ENCODE measurements around the gene HAUS7. TPM values are rescaled to one million over a fixed set of nuclear protein-coding genes. Genes with fewer than 3 reads are reported as not detected.

The HAUS7 gene
- total and polyA plus RNA-seq, 9 donors: 20.0 to 34.3 (median 30.1) TPM

- H3K4me3 ChIP-seq (ENCODE audit: low read length): no peak overlapping the region
- no peaks in the 10 kb centered on the region for H3K36me3 ChIP-seq (ENCODE audit: control insufficient read depth, insufficient read depth, low read length)
- H3K27me3 ChIP-seq (ENCODE audit: control insufficient read depth, insufficient read depth, low read length): no peaks in the 10 kb centered on the region
- 91% methylated on average over 7 of the region's 13 CpGs for WGBS (ENCODE audit: insufficient coverage)
- no peaks in the 10 kb centered on the region for H3K9me3 ChIP-seq (replicated peaks; ENCODE audit: control insufficient read depth, low read depth, low read length)
- peaks cover 46% of the 10 kb centered on the region for H3K4me1 ChIP-seq (ENCODE audit: control insufficient read depth, insufficient read depth, low read length)
- DNase-seq: no peak
- no peak overlapping the region for H3K27ac ChIP-seq (ENCODE audit: low read length)
Observed at GRCh38 chrX:153481043-153481442, 10.7 kb upstream of the HAUS7 start.

GRCh38 chrX:153478746-153479145 lies 8.4 kb upstream of the HAUS7 start:
- Histone ChIP-seq H3K27ac (ENCODE audit: low read length) (no peak overlapping the region), H3K36me3 (ENCODE audit: control insufficient read depth, insufficient read depth, low read length) (no peaks in the 10 kb centered on the region), H3K4me3 (ENCODE audit: low read length) (no peak overlapping the region), H3K4me1 (ENCODE audit: control insufficient read depth, insufficient read depth, low read length) (peaks cover 43% of the 10 kb centered on the region), H3K9me3 (replicated peaks; ENCODE audit: control insufficient read depth, low read depth, low read length) (no peaks in the 10 kb centered on the region), H3K27me3 (ENCODE audit: control insufficient read depth, insufficient read depth, low read length) (no peaks in the 10 kb centered on the region)
- no peak for DNase-seq
- WGBS (ENCODE audit: insufficient coverage): 76% methylated on average over 12 of the region's 16 CpGs

GRCh38 chrX:153477901-153478300 lies 7.5 kb upstream of the HAUS7 start:
- peak overlapping the region; percentile 89 for H3K27ac ChIP-seq (ENCODE audit: low read length)
- no peaks in the 10 kb centered on the region for H3K9me3 ChIP-seq (replicated peaks; ENCODE audit: control insufficient read depth, low read depth, low read length)
- no peak overlapping the region for H3K4me3 ChIP-seq (ENCODE audit: low read length)
- peak; percentile 80 for DNase-seq
- no peaks in the 10 kb centered on the region for H3K27me3 ChIP-seq (ENCODE audit: control insufficient read depth, insufficient read depth, low read length)
- no peaks in the 10 kb centered on the region for H3K36me3 ChIP-seq (ENCODE audit: control insufficient read depth, insufficient read depth, low read length)
- 64% methylated on average over 9 of the region's 9 CpGs for WGBS (ENCODE audit: insufficient coverage)
- H3K4me1 ChIP-seq (ENCODE audit: control insufficient read depth, insufficient read depth, low read length): peaks cover 43% of the 10 kb centered on the region

- Histone ChIP-seq H3K9me3 (replicated peaks; ENCODE audit: control insufficient read depth, low read depth, low read length) (no peaks in the 10 kb centered on the region), H3K36me3 (ENCODE audit: control insufficient read depth, insufficient read depth, low read length) (no peaks in the 10 kb centered on the region), H3K27ac (ENCODE audit: low read length) (peak overlapping the region; percentile 89), H3K27me3 (ENCODE audit: control insufficient read depth, insufficient read depth, low read length) (no peaks in the 10 kb centered on the region), H3K4me1 (ENCODE audit: control insufficient read depth, insufficient read depth, low read length) (peaks cover 43% of the 10 kb centered on the region), H3K4me3 (ENCODE audit: low read length) (no peak overlapping the region)
- no peak for DNase-seq
- 42% methylated on average over 11 of the region's 11 CpGs for WGBS (ENCODE audit: insufficient coverage)
Observed at GRCh38 chrX:153477364-153477857, 7.0 kb upstream of the HAUS7 start.

GRCh38 chrX:153476666-153477363 lies 6.4 kb upstream of the HAUS7 start:
- WGBS (ENCODE audit: insufficient coverage): 42% methylated on average over 12 of the region's 16 CpGs
- Histone ChIP-seq H3K36me3 (ENCODE audit: control insufficient read depth, insufficient read depth, low read length) (no peaks in the 10 kb centered on the region), H3K4me1 (ENCODE audit: control insufficient read depth, insufficient read depth, low read length) (peaks cover 46% of the 10 kb centered on the region), H3K27me3 (ENCODE audit: control insufficient read depth, insufficient read depth, low read length) (no peaks in the 10 kb centered on the region), H3K9me3 (replicated peaks; ENCODE audit: control insufficient read depth, low read depth, low read length) (no peaks in the 10 kb centered on the region), H3K4me3 (ENCODE audit: low read length) (no peak overlapping the region), H3K27ac (ENCODE audit: low read length) (peak overlapping the region; percentile 89)
- peak; percentile 89 for DNase-seq

GRCh38 chrX:153475751-153476281 lies 5.4 kb upstream of the HAUS7 start:
- Histone ChIP-seq H3K4me3 (ENCODE audit: low read length) (no peak overlapping the region), H3K27me3 (ENCODE audit: control insufficient read depth, insufficient read depth, low read length) (no peaks in the 10 kb centered on the region), H3K27ac (ENCODE audit: low read length) (peak overlapping the region; percentile 85), H3K4me1 (ENCODE audit: control insufficient read depth, insufficient read depth, low read length) (peaks cover 48% of the 10 kb centered on the region), H3K36me3 (ENCODE audit: control insufficient read depth, insufficient read depth, low read length) (no peaks in the 10 kb centered on the region), H3K9me3 (replicated peaks; ENCODE audit: control insufficient read depth, low read depth, low read length) (no peaks in the 10 kb centered on the region)
- 79% methylated on average over 11 of the region's 11 CpGs for WGBS (ENCODE audit: insufficient coverage)
- no peak for DNase-seq

- Histone ChIP-seq H3K4me1 (ENCODE audit: control insufficient read depth, insufficient read depth, low read length) (peaks cover 49% of the 10 kb centered on the region), H3K27ac (ENCODE audit: low read length) (peak overlapping the region; percentile 62), H3K36me3 (ENCODE audit: control insufficient read depth, insufficient read depth, low read length) (no peaks in the 10 kb centered on the region), H3K9me3 (replicated peaks; ENCODE audit: control insufficient read depth, low read depth, low read length) (no peaks in the 10 kb centered on the region), H3K27me3 (ENCODE audit: control insufficient read depth, insufficient read depth, low read length) (no peaks in the 10 kb centered on the region), H3K4me3 (ENCODE audit: low read length) (no peak overlapping the region)
- 63% methylated on average over 5 of the region's 7 CpGs for WGBS (ENCODE audit: insufficient coverage)
- no peak for DNase-seq
Observed at GRCh38 chrX:153475271-153475670, 4.9 kb upstream of the HAUS7 start.

GRCh38 chrX:153474718-153475117 lies 4.3 kb upstream of the HAUS7 start:
- H3K9me3 ChIP-seq (replicated peaks; ENCODE audit: control insufficient read depth, low read depth, low read length): no peaks in the 10 kb centered on the region
- no peaks in the 10 kb centered on the region for H3K27me3 ChIP-seq (ENCODE audit: control insufficient read depth, insufficient read depth, low read length)
- peak overlapping the region; percentile 10 for H3K4me3 ChIP-seq (ENCODE audit: low read length)
- peaks cover 51% of the 10 kb centered on the region for H3K4me1 ChIP-seq (ENCODE audit: control insufficient read depth, insufficient read depth, low read length)
- peak; percentile 86 for DNase-seq
- peak overlapping the region; percentile 62 for H3K27ac ChIP-seq (ENCODE audit: low read length)
- WGBS (ENCODE audit: insufficient coverage): 27% methylated on average over 56 of the region's 59 CpGs
- no peaks in the 10 kb centered on the region for H3K36me3 ChIP-seq (ENCODE audit: control insufficient read depth, insufficient read depth, low read length)

- peak overlapping the region; percentile 15 for H3K27ac ChIP-seq (ENCODE audit: low read length)
- H3K9me3 ChIP-seq (replicated peaks; ENCODE audit: control insufficient read depth, low read depth, low read length): no peaks in the 10 kb centered on the region
- H3K4me1 ChIP-seq (ENCODE audit: control insufficient read depth, insufficient read depth, low read length): peaks cover 55% of the 10 kb centered on the region
- no peaks in the 10 kb centered on the region for H3K36me3 ChIP-seq (ENCODE audit: control insufficient read depth, insufficient read depth, low read length)
- no peak overlapping the region for H3K4me3 ChIP-seq (ENCODE audit: low read length)
- 100% methylated on average over 1 of the region's 10 CpGs for WGBS (ENCODE audit: insufficient coverage)
- DNase-seq: no peak
- H3K27me3 ChIP-seq (ENCODE audit: control insufficient read depth, insufficient read depth, low read length): no peaks in the 10 kb centered on the region
Observed at GRCh38 chrX:153474266-153474665, 3.9 kb upstream of the HAUS7 start.

GRCh38 chrX:153473126-153473525 lies 2.8 kb upstream of the HAUS7 start:
- peaks cover 64% of the 10 kb centered on the region for H3K4me1 ChIP-seq (ENCODE audit: control insufficient read depth, insufficient read depth, low read length)
- H3K36me3 ChIP-seq (ENCODE audit: control insufficient read depth, insufficient read depth, low read length): peaks cover 6% of the 10 kb centered on the region
- WGBS (ENCODE audit: insufficient coverage): no CpG with 5 or more reads among the region's 10 CpGs
- no peaks in the 10 kb centered on the region for H3K27me3 ChIP-seq (ENCODE audit: control insufficient read depth, insufficient read depth, low read length)
- no peak overlapping the region for H3K4me3 ChIP-seq (ENCODE audit: low read length)
- no peak for DNase-seq
- no peak overlapping the region for H3K27ac ChIP-seq (ENCODE audit: low read length)
- H3K9me3 ChIP-seq (replicated peaks; ENCODE audit: control insufficient read depth, low read depth, low read length): no peaks in the 10 kb centered on the region
